Measurements from ENCODE around the gene UGCG.
"Not testable (repeated sequence)": the region's sequence is repeated elsewhere in the genome, so short reads cannot be mapped to it uniquely, and the experiment has no call there.

The UGCG gene

GRCh38 chr9:111919875-111920274 is 23.3 kb downstream of the UGCG start:
- no peak for DNase-seq (ENCODE audit: low spot score)

GRCh38 chr9:111920531-111920930 is 23.9 kb downstream of the UGCG start:
- no peak for DNase-seq (ENCODE audit: low spot score)

- DNase-seq (ENCODE audit: low spot score), result no peak
These were observed 25.9 kb downstream of the UGCG start for GRCh38 chr9:111922324-111923013.

- DNase-seq (ENCODE audit: low spot score), result no peak
These were observed 27.7 kb downstream of the UGCG start for GRCh38 chr9:111924281-111924680.

- no peak for DNase-seq (ENCODE audit: low spot score)
These were observed 28.6 kb downstream of the UGCG start for GRCh38 chr9:111925017-111925770.

GRCh38 chr9:111925784-111926183 is 29.2 kb downstream of the UGCG start:
- DNase-seq (ENCODE audit: low spot score), result no peak

- no peak for DNase-seq (ENCODE audit: low spot score)
These were observed 29.8 kb downstream of the UGCG start for GRCh38 chr9:111926421-111926875.

GRCh38 chr9:111928359-111928720 is 31.7 kb downstream of the UGCG start:
- DNase-seq (ENCODE audit: low spot score), result no peak

- DNase-seq (ENCODE audit: low spot score), result no peak
These were observed 38.1 kb downstream of the UGCG start for GRCh38 chr9:111934747-111935146.

- DNase-seq (ENCODE audit: low spot score), result no peak
These were observed 39.8 kb downstream of the UGCG start for GRCh38 chr9:111936391-111936790.

- DNase-seq (ENCODE audit: low spot score), result no peak
These were observed 40.7 kb downstream of the UGCG start for GRCh38 chr9:111937301-111937700.

GRCh38 chr9:111937781-111938426 is 41.3 kb downstream of the UGCG start:
- DNase-seq (ENCODE audit: low spot score), result no peak

- DNase-seq (ENCODE audit: low spot score), result no peak
These were observed 41.8 kb downstream of the UGCG start for GRCh38 chr9:111938427-111938800.

GRCh38 chr9:111939322-111939721 is 42.7 kb downstream of the UGCG start:
- no peak for DNase-seq (ENCODE audit: low spot score)

- no peak for DNase-seq (ENCODE audit: low spot score)
These were observed 44.1 kb downstream of the UGCG start for GRCh38 chr9:111940697-111941096.

GRCh38 chr9:111943200-111943599 is 46.6 kb downstream of the UGCG start:
- DNase-seq (ENCODE audit: low spot score), result no peak

- DNase-seq (ENCODE audit: low spot score), result no peak
These were observed 47.1 kb downstream of the UGCG start for GRCh38 chr9:111943746-111944145.

- peak; percentile 48 for DNase-seq (ENCODE audit: low spot score)
These were observed 47.7 kb downstream of the UGCG start for GRCh38 chr9:111944241-111944866.

- DNase-seq (ENCODE audit: low spot score), result no peak
These were observed 48.6 kb downstream of the UGCG start for GRCh38 chr9:111945216-111945615.

- not testable (repeated sequence) for DNase-seq (ENCODE audit: low spot score)
These were observed 51.5 kb downstream of the UGCG start for GRCh38 chr9:111948109-111948508.

- no peak for DNase-seq (ENCODE audit: low spot score)
These were observed 52.3 kb downstream of the UGCG start for GRCh38 chr9:111948951-111949350.

GRCh38 chr9:111949919-111950318 is 53.3 kb downstream of the UGCG start:
- DNase-seq (ENCODE audit: low spot score), result no peak

- DNase-seq (ENCODE audit: low spot score), result no peak
These were observed 55.9 kb downstream of the UGCG start for GRCh38 chr9:111952559-111952958.

Measured in HuH-7 (cell line).